Measurements from ENCODE around the gene TNNT3.

TNNT3 gene

DNA sequence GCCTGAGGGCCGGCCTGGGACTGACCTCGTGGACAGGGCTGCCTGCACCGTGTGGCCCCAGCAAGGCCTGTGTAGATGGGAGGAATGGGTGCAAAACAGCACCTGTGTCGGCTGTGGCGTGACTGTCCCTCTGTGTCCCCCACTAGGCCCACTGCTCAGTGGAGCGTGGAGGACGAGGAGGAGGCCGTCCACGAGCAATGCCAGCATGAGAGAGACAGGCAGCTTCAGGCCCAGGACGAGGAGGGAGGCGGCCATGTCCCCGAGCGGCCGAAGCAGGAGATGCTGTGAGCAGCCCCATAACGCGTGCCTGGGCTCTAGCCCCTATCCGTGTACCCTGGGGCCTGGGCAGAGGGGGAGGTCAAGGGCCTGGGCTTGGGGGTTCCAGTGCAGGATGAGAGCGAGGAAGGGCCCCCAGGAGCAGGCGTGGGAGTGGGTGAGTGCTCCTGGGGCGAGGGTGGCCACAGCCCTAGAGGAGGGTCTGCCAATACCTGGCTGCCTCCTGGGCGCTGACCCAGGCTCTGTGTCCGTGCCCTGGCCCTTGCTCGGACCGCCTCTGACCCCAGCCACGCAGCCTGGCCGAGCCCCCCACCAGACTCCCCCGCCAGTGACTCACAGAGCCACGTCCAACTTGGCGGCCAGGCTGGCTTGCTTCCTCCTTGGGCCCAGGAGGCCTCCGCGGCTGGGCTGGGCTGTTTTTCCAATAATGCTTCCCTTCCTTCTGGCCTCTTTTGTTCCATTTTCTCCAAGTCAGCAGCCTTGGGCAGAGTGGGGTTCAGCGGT is 39.4 kb upstream of the TNNT3 start:
- Histone ChIP-seq H3K4me1 (ENCODE audit: insufficient read depth, insufficient read length) (peaks cover 19% of the 10 kb centered on the region), H3K9me3 (ENCODE audit: insufficient read depth, low read length) (no peaks in the 10 kb centered on the region), H3K36me3 (ENCODE audit: insufficient read depth, insufficient read length, low read length) (no peaks in the 10 kb centered on the region), H3K27me3 (ENCODE audit: insufficient read depth, insufficient read length) (no peaks in the 10 kb centered on the region), H3K4me3 (ENCODE audit: insufficient read length, low read depth) (no peak overlapping the region), H3K9ac (ENCODE audit: insufficient read length, low read depth) (peak overlapping the region; percentile 42)
- no peak for DNase-seq (ENCODE audit: low read depth, low spot score)
- TF ChIP-seq SUZ12 (IDR thresholded peaks at IDR 0.05; ENCODE audit: extremely low read depth, insufficient read depth, insufficient read length) (no peak), ZNF274 (IDR thresholded peaks at IDR 0.05; ENCODE audit: low read depth, low read length) (no peak)

DNA sequence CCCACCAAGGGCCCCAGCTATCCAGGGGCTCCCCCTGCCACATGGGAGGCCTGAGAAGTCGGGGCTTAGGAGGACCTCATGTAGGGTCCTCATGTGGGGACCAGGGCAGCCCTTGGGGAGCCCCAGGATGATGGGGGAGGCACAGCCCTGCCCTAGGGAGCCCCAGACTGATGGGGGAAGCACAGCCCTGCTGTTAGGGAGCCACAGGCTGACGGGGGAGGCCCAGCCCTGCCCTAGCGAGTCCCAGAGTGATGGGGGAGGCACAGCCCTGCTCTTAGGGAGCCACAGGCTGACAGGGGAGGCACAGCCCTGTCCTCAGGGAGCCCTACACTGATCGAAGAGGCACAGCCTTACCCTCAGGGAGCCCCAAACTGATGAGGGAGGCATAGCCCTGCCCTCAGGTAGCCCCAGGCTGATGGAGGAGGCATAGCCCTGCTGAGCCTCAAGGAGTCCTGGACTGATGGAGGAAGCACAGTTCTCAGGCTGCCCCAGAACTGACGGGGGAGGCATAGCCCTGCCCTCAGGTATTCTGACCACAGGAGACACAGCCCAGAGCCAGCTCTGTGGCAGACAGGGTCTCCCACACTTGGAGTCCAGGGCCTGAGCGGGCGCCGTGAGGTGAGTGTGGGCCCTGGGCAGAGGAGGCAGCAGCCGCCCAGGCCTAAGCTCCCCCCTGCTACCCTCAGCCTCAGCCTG is 38.6 kb upstream of the TNNT3 start:
- DNase-seq (ENCODE audit: low read depth, low spot score), result no peak
- H3K36me3 ChIP-seq (ENCODE audit: insufficient read depth, insufficient read length, low read length), result no peaks in the 10 kb centered on the region
- H3K4me1 ChIP-seq (ENCODE audit: insufficient read depth, insufficient read length), result peaks cover 14% of the 10 kb centered on the region
- H3K9ac ChIP-seq (ENCODE audit: insufficient read length, low read depth), result no peak overlapping the region
- no peak for TF ChIP-seq YY1 (IDR thresholded peaks at IDR 0.05; ENCODE audit: insufficient read depth, insufficient read length)
- no peak for TF ChIP-seq ZNF274 (IDR thresholded peaks at IDR 0.05; ENCODE audit: low read depth, low read length)
- no peak for TF ChIP-seq SUZ12 (IDR thresholded peaks at IDR 0.05; ENCODE audit: extremely low read depth, insufficient read depth, insufficient read length)
- no peaks in the 10 kb centered on the region for H3K9me3 ChIP-seq (ENCODE audit: insufficient read depth, low read length)
- no peaks in the 10 kb centered on the region for H3K27me3 ChIP-seq (ENCODE audit: insufficient read depth, insufficient read length)
- no peak overlapping the region for H3K4me3 ChIP-seq (ENCODE audit: insufficient read length, low read depth)

DNA sequence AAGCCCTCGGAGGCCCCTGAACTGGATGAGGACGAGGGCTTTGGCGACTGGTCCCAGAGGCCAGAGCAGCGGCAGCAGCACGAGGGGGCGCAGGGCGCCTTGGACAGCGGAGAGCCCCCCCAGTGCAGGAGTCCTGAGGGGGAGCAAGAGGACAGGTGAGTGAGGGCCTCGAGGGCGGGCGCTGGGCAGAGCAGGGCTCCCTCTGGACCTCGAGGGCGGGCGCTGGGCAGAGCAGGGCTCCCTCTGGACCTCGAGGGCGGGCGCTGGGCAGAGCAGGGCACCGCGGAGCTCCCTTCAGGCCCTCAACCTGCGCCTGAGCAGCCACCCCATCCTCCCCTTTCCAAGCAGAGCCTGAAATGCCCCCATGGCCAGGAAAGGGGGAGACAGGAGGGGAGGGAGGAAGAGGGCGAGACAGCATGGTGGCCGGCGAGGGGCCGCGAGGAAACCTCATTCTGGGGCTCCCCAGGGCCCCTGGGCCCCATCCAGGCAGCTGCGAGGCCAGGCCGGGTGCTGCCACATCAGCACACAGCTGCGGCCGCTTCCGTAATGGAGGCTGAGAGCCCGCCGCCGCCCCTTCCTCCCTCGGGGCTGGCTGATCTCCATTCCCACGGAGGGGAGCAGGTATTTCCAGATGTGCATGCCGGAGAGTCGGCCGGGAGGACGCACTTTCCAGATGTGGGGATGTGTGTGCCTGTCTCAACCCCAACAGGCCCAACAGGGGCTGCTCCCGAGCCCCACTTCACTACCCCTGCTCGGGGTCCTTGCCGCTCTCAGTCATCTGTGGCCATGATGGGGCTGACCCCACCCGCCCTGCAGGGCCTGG is 37.9 kb upstream of the TNNT3 start:
- Histone ChIP-seq H3K36me3 (ENCODE audit: insufficient read depth, insufficient read length, low read length) (no peaks in the 10 kb centered on the region), H3K9ac (ENCODE audit: insufficient read length, low read depth) (peak overlapping the region; percentile 6), H3K4me3 (ENCODE audit: insufficient read length, low read depth) (no peak overlapping the region), H3K4me1 (ENCODE audit: insufficient read depth, insufficient read length) (peaks cover 12% of the 10 kb centered on the region), H3K27me3 (ENCODE audit: insufficient read depth, insufficient read length) (no peaks in the 10 kb centered on the region), H3K9me3 (ENCODE audit: insufficient read depth, low read length) (no peaks in the 10 kb centered on the region)
- TF ChIP-seq YY1 (IDR thresholded peaks at IDR 0.05; ENCODE audit: insufficient read depth, insufficient read length) (no peak), SUZ12 (IDR thresholded peaks at IDR 0.05; ENCODE audit: extremely low read depth, insufficient read depth, insufficient read length) (no peak), ZNF274 (IDR thresholded peaks at IDR 0.05; ENCODE audit: low read depth, low read length) (no peak)
- no peak for DNase-seq (ENCODE audit: low read depth, low spot score)

DNA sequence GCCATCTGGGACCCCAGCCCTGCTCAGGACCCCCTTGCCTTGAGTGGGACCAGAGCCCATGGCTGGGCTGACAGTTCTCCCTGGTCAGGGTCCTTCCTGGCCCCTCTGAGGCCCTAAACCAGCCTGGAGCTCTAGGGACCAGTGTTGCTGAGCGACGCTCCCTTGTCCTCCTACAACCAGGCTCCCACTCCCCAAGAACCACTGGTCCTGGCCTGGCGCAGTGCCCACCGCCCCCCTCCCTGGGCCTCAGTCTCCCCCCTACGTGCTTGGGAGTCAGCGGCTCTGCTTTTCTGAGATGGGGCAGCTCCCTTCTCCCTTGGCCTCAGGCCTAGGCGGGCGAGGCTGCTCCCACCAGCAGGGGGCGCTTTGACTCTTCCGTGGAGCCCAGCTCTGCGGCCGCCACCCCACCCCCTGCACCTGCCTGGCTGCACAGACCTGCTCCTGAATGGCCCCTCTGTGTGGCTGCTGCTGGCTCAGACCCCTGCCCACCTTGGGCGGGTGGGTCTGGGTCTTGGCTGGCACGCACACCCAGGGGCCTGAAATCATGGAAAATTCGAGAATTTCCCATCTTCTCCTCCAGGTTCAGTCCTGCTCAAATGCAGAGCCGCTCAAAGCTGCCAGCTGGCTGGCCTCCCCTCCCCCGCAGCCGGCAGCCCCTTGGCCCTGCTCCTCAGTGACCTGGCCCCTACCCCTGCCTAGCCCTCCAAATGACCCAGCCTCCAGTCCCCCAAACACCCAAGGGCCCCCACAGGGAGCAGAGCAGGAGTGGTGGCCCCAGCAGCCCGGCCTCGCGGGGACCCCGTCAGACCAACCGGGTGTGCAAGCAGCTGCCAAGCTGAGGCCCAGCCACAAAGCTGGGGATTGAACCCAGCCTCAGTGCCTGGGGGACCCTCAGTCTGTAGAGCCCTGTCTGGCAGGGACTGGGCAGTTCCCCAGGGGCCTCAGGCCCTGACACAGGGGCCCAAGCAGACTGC is 37.0 kb upstream of the TNNT3 start:
- peaks cover 8% of the 10 kb centered on the region for H3K4me1 ChIP-seq (ENCODE audit: insufficient read depth, insufficient read length)

DNA sequence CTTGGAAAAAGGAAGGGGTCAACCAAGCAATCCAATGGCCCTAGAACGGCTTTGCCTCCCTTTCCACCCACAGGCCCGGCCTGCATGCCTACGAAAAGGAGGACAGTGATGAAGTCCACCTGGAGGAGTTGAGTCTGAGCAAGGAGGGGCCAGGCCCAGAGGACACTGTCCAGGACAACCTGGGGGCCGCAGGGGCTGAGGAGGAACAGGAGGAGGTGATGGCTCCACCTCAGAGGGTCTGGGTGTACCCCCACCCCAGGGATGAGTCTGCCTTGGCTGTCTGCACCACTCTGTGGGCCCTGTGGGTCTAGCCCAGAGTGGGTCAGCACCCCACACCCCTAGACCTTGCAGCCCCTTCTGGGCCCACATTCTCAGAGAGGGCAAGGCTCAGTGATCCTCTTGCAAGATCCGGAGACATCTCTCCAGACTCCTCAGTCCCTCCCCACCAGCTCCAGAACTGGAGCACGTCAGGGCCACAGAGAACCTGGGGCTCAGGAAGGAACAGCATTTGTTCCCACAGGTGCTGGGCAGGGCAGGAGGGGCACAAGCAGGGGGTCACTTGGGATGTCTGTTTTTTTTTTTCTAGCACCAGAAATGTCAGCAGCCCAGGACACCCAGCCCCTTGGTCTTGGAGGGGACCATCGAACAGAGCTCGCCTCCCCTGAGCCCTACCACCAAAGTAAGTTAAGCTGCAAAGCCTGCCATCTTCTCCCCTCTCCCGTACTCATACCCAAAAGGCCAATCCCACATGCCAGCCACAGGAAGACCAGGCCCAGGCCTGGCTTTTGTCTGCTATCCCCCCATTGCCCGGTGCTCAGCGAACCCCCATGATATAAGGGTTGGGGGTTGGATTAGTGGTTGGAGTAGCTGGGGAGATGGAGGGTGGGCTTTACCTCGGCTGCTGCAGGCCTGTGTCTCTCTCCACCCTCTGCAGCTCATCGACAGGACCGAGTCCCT is 35.9 kb upstream of the TNNT3 start:
- no peaks in the 10 kb centered on the region for H3K9me3 ChIP-seq (ENCODE audit: insufficient read depth, low read length)
- DNase-seq (ENCODE audit: low read depth, low spot score), result no peak

More for the DNA sequence above, 37.0 kb upstream of the TNNT3 start:
- Histone ChIP-seq H3K4me3 (ENCODE audit: insufficient read length, low read depth) (no peak overlapping the region), H3K27me3 (ENCODE audit: insufficient read depth, insufficient read length) (no peaks in the 10 kb centered on the region), H3K9me3 (ENCODE audit: insufficient read depth, low read length) (no peaks in the 10 kb centered on the region), H3K9ac (ENCODE audit: insufficient read length, low read depth) (peak overlapping the region; percentile 56), H3K36me3 (ENCODE audit: insufficient read depth, insufficient read length, low read length) (no peaks in the 10 kb centered on the region)
- no peak for TF ChIP-seq YY1 (IDR thresholded peaks at IDR 0.05; ENCODE audit: insufficient read depth, insufficient read length)
- TF ChIP-seq ZNF274 (IDR thresholded peaks at IDR 0.05; ENCODE audit: low read depth, low read length), result no peak
- no peak for TF ChIP-seq SUZ12 (IDR thresholded peaks at IDR 0.05; ENCODE audit: extremely low read depth, insufficient read depth, insufficient read length)
- peak; percentile 75 for DNase-seq (ENCODE audit: low read depth, low spot score)

More for the DNA sequence above, 35.9 kb upstream of the TNNT3 start:
- no peak overlapping the region for H3K4me3 ChIP-seq (ENCODE audit: insufficient read length, low read depth)
- H3K4me1 ChIP-seq (ENCODE audit: insufficient read depth, insufficient read length), result peaks cover 4% of the 10 kb centered on the region
- H3K36me3 ChIP-seq (ENCODE audit: insufficient read depth, insufficient read length, low read length), result no peaks in the 10 kb centered on the region
- TF ChIP-seq SUZ12 (IDR thresholded peaks at IDR 0.05; ENCODE audit: extremely low read depth, insufficient read depth, insufficient read length), result no peak
- no peak for TF ChIP-seq YY1 (IDR thresholded peaks at IDR 0.05; ENCODE audit: insufficient read depth, insufficient read length)
- TF ChIP-seq ZNF274 (IDR thresholded peaks at IDR 0.05; ENCODE audit: low read depth, low read length), result no peak
- peaks cover 4% of the 10 kb centered on the region for H3K27me3 ChIP-seq (ENCODE audit: insufficient read depth, insufficient read length)
- H3K9ac ChIP-seq (ENCODE audit: insufficient read length, low read depth), result no peak overlapping the region
